Measurements from ENCODE around the gene ADCYAP1R1. TPM values are rescaled to one million over a fixed set of nuclear protein-coding genes. Genes with fewer than 3 reads are reported as not detected.
A peak's percentile ranks its signal among the peaks of the same experiment; 100 is the strongest.

Gene ADCYAP1R1
- polyA plus RNA-seq: 4.4 TPM
- long read RNA-seq, donor 1: 0 reads
- long read RNA-seq, donor 2: 0 reads
- long read RNA-seq, donor 3, full-length matches to known transcripts: 1 of 1 reads
- long read RNA-seq, donor 3, partial matches to known transcripts: 0 of 1 reads
- long read RNA-seq, donor 3, other reads (novel, unspliced or antisense): 0 of 1 reads
- long read RNA-seq, donor 4: 0 reads
- long read RNA-seq, donor 5: 0 reads
- long read RNA-seq, donor 6, partial matches to known transcripts: 0 of 1 reads
- long read RNA-seq, donor 6, other reads (novel, unspliced or antisense): 0 of 1 reads
- long read RNA-seq, donor 7, partial matches to known transcripts: 0 of 1 reads
- long read RNA-seq, donor 7, other reads (novel, unspliced or antisense): 0 of 1 reads
- long read RNA-seq, donor 8: 0 reads
- long read RNA-seq, donor 9, partial matches to known transcripts: 0 of 1 reads
- long read RNA-seq, donor 9, other reads (novel, unspliced or antisense): 0 of 1 reads
- long read RNA-seq, donor 10: 0 reads
- long read RNA-seq, donor 11: 0 reads

- Histone ChIP-seq H3K9me3 (ENCODE audit: control insufficient read depth, low read depth, low read length) (no peaks in the 10 kb centered on the region), H3K36me3 (ENCODE audit: control insufficient read depth, insufficient read depth, low read length) (no peaks in the 10 kb centered on the region), H3K27ac (ENCODE audit: low read length) (no peak within 1 kb of the TSS), H3K4me3 (ENCODE audit: low read length) (peak within 1 kb of the TSS; percentile 35), H3K4me1 (ENCODE audit: control insufficient read depth, insufficient read depth, low read length) (no peaks in the 10 kb centered on the region), H3K27me3 (ENCODE audit: control insufficient read depth, insufficient read depth, low read length) (peaks cover 54% of the 10 kb centered on the region)
- WGBS (ENCODE audit: insufficient coverage, low lambda C conversion rate): no CpG with 5 or more reads among the region's 56 CpGs
- DNase-seq: peak; percentile 18 to 29
Observed at GRCh38 chr7:31051598-31052486, at the start of gene ADCYAP1R1. Gene ADCYAP1R1 (plus strand): TSS chr7:31052308. CDS start chr7:31063265, 10,957 bp downstream.

- Histone ChIP-seq H3K36me3 (ENCODE audit: control insufficient read depth, insufficient read depth, low read length) (no peaks in the 10 kb centered on the region), H3K27ac (ENCODE audit: low read length) (no peak overlapping the region), H3K4me1 (ENCODE audit: control insufficient read depth, insufficient read depth, low read length) (no peaks in the 10 kb centered on the region), H3K4me3 (ENCODE audit: low read length) (no peak overlapping the region), H3K27me3 (ENCODE audit: control insufficient read depth, insufficient read depth, low read length) (peaks cover 22% of the 10 kb centered on the region), H3K9me3 (ENCODE audit: control insufficient read depth, low read depth, low read length) (no peaks in the 10 kb centered on the region)
- DNase-seq: no peak
- 83% methylated on average over 1 of the region's 2 CpGs for WGBS (ENCODE audit: insufficient coverage, low lambda C conversion rate)
Observed at GRCh38 chr7:31003097-31003496, 49.0 kb upstream of the ADCYAP1R1 start.

GRCh38 chr7:31003721-31004120 is 48.4 kb upstream of the ADCYAP1R1 start:
- 80% methylated on average over 1 of the region's 6 CpGs for WGBS (ENCODE audit: insufficient coverage, low lambda C conversion rate)
- no peak overlapping the region for H3K27ac ChIP-seq (ENCODE audit: low read length)
- H3K4me3 ChIP-seq (ENCODE audit: low read length): no peak overlapping the region
- no peaks in the 10 kb centered on the region for H3K4me1 ChIP-seq (ENCODE audit: control insufficient read depth, insufficient read depth, low read length)
- H3K27me3 ChIP-seq (ENCODE audit: control insufficient read depth, insufficient read depth, low read length): peaks cover 26% of the 10 kb centered on the region
- no peaks in the 10 kb centered on the region for H3K36me3 ChIP-seq (ENCODE audit: control insufficient read depth, insufficient read depth, low read length)
- DNase-seq: no peak
- no peaks in the 10 kb centered on the region for H3K9me3 ChIP-seq (ENCODE audit: control insufficient read depth, low read depth, low read length)

GRCh38 chr7:31004393-31004792 is 47.7 kb upstream of the ADCYAP1R1 start:
- peaks cover 26% of the 10 kb centered on the region for H3K27me3 ChIP-seq (ENCODE audit: control insufficient read depth, insufficient read depth, low read length)
- no peaks in the 10 kb centered on the region for H3K9me3 ChIP-seq (ENCODE audit: control insufficient read depth, low read depth, low read length)
- H3K4me1 ChIP-seq (ENCODE audit: control insufficient read depth, insufficient read depth, low read length): no peaks in the 10 kb centered on the region
- no peak overlapping the region for H3K27ac ChIP-seq (ENCODE audit: low read length)
- no peak overlapping the region for H3K4me3 ChIP-seq (ENCODE audit: low read length)
- WGBS (ENCODE audit: insufficient coverage, low lambda C conversion rate): no CpG with 5 or more reads among the region's 1 CpG
- H3K36me3 ChIP-seq (ENCODE audit: control insufficient read depth, insufficient read depth, low read length): no peaks in the 10 kb centered on the region
- DNase-seq: no peak

GRCh38 chr7:31006857-31007256 is 45.3 kb upstream of the ADCYAP1R1 start:
- no peak for DNase-seq
- H3K36me3 ChIP-seq (ENCODE audit: control insufficient read depth, insufficient read depth, low read length): no peaks in the 10 kb centered on the region
- no peaks in the 10 kb centered on the region for H3K9me3 ChIP-seq (ENCODE audit: control insufficient read depth, low read depth, low read length)
- H3K27ac ChIP-seq (ENCODE audit: low read length): no peak overlapping the region
- no peak overlapping the region for H3K4me3 ChIP-seq (ENCODE audit: low read length)
- no CpG with 5 or more reads among the region's 6 CpGs for WGBS (ENCODE audit: insufficient coverage, low lambda C conversion rate)
- H3K27me3 ChIP-seq (ENCODE audit: control insufficient read depth, insufficient read depth, low read length): peaks cover 29% of the 10 kb centered on the region
- no peaks in the 10 kb centered on the region for H3K4me1 ChIP-seq (ENCODE audit: control insufficient read depth, insufficient read depth, low read length)

GRCh38 chr7:31007634-31008033 is 44.5 kb upstream of the ADCYAP1R1 start:
- DNase-seq: no peak
- H3K36me3 ChIP-seq (ENCODE audit: control insufficient read depth, insufficient read depth, low read length): no peaks in the 10 kb centered on the region
- no peak overlapping the region for H3K27ac ChIP-seq (ENCODE audit: low read length)
- peaks cover 29% of the 10 kb centered on the region for H3K27me3 ChIP-seq (ENCODE audit: control insufficient read depth, insufficient read depth, low read length)
- H3K4me3 ChIP-seq (ENCODE audit: low read length): no peak overlapping the region
- WGBS (ENCODE audit: insufficient coverage, low lambda C conversion rate): no CpG with 5 or more reads among the region's 5 CpGs
- no peaks in the 10 kb centered on the region for H3K9me3 ChIP-seq (ENCODE audit: control insufficient read depth, low read depth, low read length)
- H3K4me1 ChIP-seq (ENCODE audit: control insufficient read depth, insufficient read depth, low read length): no peaks in the 10 kb centered on the region

- Histone ChIP-seq H3K4me3 (ENCODE audit: low read length) (no peak overlapping the region), H3K4me1 (ENCODE audit: control insufficient read depth, insufficient read depth, low read length) (no peaks in the 10 kb centered on the region), H3K9me3 (ENCODE audit: control insufficient read depth, low read depth, low read length) (no peaks in the 10 kb centered on the region), H3K36me3 (ENCODE audit: control insufficient read depth, insufficient read depth, low read length) (no peaks in the 10 kb centered on the region), H3K27ac (ENCODE audit: low read length) (no peak overlapping the region), H3K27me3 (ENCODE audit: control insufficient read depth, insufficient read depth, low read length) (peaks cover 3% of the 10 kb centered on the region)
- no CpG with 5 or more reads among the region's 3 CpGs for WGBS (ENCODE audit: insufficient coverage, low lambda C conversion rate)
- no peak for DNase-seq
Observed at GRCh38 chr7:31014826-31015225, 37.3 kb upstream of the ADCYAP1R1 start.

GRCh38 chr7:31017032-31017675 is 35.0 kb upstream of the ADCYAP1R1 start:
- H3K36me3 ChIP-seq (ENCODE audit: control insufficient read depth, insufficient read depth, low read length): no peaks in the 10 kb centered on the region
- no peaks in the 10 kb centered on the region for H3K9me3 ChIP-seq (ENCODE audit: control insufficient read depth, low read depth, low read length)
- no peak overlapping the region for H3K4me3 ChIP-seq (ENCODE audit: low read length)
- no CpG with 5 or more reads among the region's 7 CpGs for WGBS (ENCODE audit: insufficient coverage, low lambda C conversion rate)
- no peaks in the 10 kb centered on the region for H3K4me1 ChIP-seq (ENCODE audit: control insufficient read depth, insufficient read depth, low read length)
- H3K27ac ChIP-seq (ENCODE audit: low read length): no peak overlapping the region
- H3K27me3 ChIP-seq (ENCODE audit: control insufficient read depth, insufficient read depth, low read length): peaks cover 2% of the 10 kb centered on the region
- DNase-seq: no peak

GRCh38 chr7:31017721-31018120 is 34.4 kb upstream of the ADCYAP1R1 start:
- Histone ChIP-seq H3K27me3 (ENCODE audit: control insufficient read depth, insufficient read depth, low read length) (peaks cover 2% of the 10 kb centered on the region), H3K27ac (ENCODE audit: low read length) (no peak overlapping the region), H3K9me3 (ENCODE audit: control insufficient read depth, low read depth, low read length) (no peaks in the 10 kb centered on the region), H3K36me3 (ENCODE audit: control insufficient read depth, insufficient read depth, low read length) (no peaks in the 10 kb centered on the region), H3K4me1 (ENCODE audit: control insufficient read depth, insufficient read depth, low read length) (no peaks in the 10 kb centered on the region), H3K4me3 (ENCODE audit: low read length) (no peak overlapping the region)
- no CpG with 5 or more reads among the region's 5 CpGs for WGBS (ENCODE audit: insufficient coverage, low lambda C conversion rate)
- no peak for DNase-seq

- DNase-seq: no peak
- no peak overlapping the region for H3K4me3 ChIP-seq (ENCODE audit: low read length)
- no CpG with 5 or more reads among the region's 1 CpG for WGBS (ENCODE audit: insufficient coverage, low lambda C conversion rate)
Observed at GRCh38 chr7:31019509-31019908, 32.6 kb upstream of the ADCYAP1R1 start.

More at GRCh38 chr7:31019509-31019908, 32.6 kb upstream of the ADCYAP1R1 start:
- H3K4me1 ChIP-seq (ENCODE audit: control insufficient read depth, insufficient read depth, low read length): no peaks in the 10 kb centered on the region
- H3K36me3 ChIP-seq (ENCODE audit: control insufficient read depth, insufficient read depth, low read length): no peaks in the 10 kb centered on the region
- no peak overlapping the region for H3K27ac ChIP-seq (ENCODE audit: low read length)
- no peaks in the 10 kb centered on the region for H3K9me3 ChIP-seq (ENCODE audit: control insufficient read depth, low read depth, low read length)
- peaks cover 2% of the 10 kb centered on the region for H3K27me3 ChIP-seq (ENCODE audit: control insufficient read depth, insufficient read depth, low read length)
